GM19397 (cell line): ENCODE results near the gene MFN2.
"Not testable (repeated sequence)": the region's sequence is repeated elsewhere in the genome, so short reads cannot be mapped to it uniquely, and the experiment has no call there.

Experiments used
- ATAC-seq: cut with Tn5 transposase; IDR thresholded peaks from one replicate; pipeline ENCODE4 v1.9.1; 2021; ENCODE audit warnings: mild to moderate bottlenecking, moderate library complexity; ENCODE audit not compliant: unreplicated experiment

The MFN2 gene

GRCh38 chr1:11997081-11997850, 17.0 kb downstream of the MFN2 start:
- no peak for ATAC-seq

- ATAC-seq = no peak
Measured at GRCh38 chr1:11998636-11999035, 18.4 kb downstream of the MFN2 start.

GRCh38 chr1:11999236-11999635, 19.0 kb downstream of the MFN2 start:
- ATAC-seq = no peak

GRCh38 chr1:12001249-12001917, 21.1 kb downstream of the MFN2 start:
- no peak for ATAC-seq

- no peak for ATAC-seq
Measured at GRCh38 chr1:12001996-12002493, 21.8 kb downstream of the MFN2 start.

- no peak for ATAC-seq
Measured at GRCh38 chr1:12003762-12004161, 23.5 kb downstream of the MFN2 start.

- no peak for ATAC-seq
Measured at GRCh38 chr1:12005488-12006166, 25.4 kb downstream of the MFN2 start.

GRCh38 chr1:12006167-12006921, 26.1 kb downstream of the MFN2 start:
- ATAC-seq = no peak

- no peak for ATAC-seq
Measured at GRCh38 chr1:12007204-12007603, 27.0 kb downstream of the MFN2 start.

GRCh38 chr1:12008355-12008754, 28.1 kb downstream of the MFN2 start:
- ATAC-seq = not testable (repeated sequence)

- no peak for ATAC-seq
Measured at GRCh38 chr1:12009318-12009947, 29.2 kb downstream of the MFN2 start.

- no peak for ATAC-seq
Measured at GRCh38 chr1:12010746-12011570, 30.7 kb downstream of the MFN2 start.

GRCh38 chr1:12011998-12012397, 31.8 kb downstream of the MFN2 start:
- no peak for ATAC-seq

GRCh38 chr1:12012560-12013316, 32.5 kb downstream of the MFN2 start:
- ATAC-seq = no peak

- no peak for ATAC-seq
Measured at GRCh38 chr1:12014141-12014991, 34.1 kb downstream of the MFN2 start.

- ATAC-seq = no peak
Measured at GRCh38 chr1:12015001-12015491, 34.8 kb downstream of the MFN2 start.

GRCh38 chr1:12015499-12015898, 35.3 kb downstream of the MFN2 start:
- no peak for ATAC-seq

GRCh38 chr1:12016182-12016581, 35.9 kb downstream of the MFN2 start:
- no peak for ATAC-seq
